Calu3 (cell line): Measurements from ENCODE around the gene NFATC1. TPM values are rescaled to one million over a fixed set of nuclear protein-coding genes. Genes with fewer than 3 reads are reported as not detected.

Experiments used
- BruUV-seq: library from RNA; stranded (reverse); fragments of 400-500 nt; replicated peaks from 2 replicates; lab custom pipeline; 2021; lab: Mats Ljungman, UMichigan
- CTCF ChIA-PET: fragments of 300-600 bp; sonication (Branson Sonifier 250); formaldehyde crosslinking; loops from one replicate; lab custom pipeline; 2022; ENCODE audit warnings: antibody characterized with exemption; lab: Charles Lee
- DNase-seq: peaks from one replicate; pipeline ENCODE4 v3.0.0; 2022
- H3K27ac Mint-ChIP-seq: one replicate; pipeline ENCODE4 v1.8.0; 2022; ENCODE audit warnings: mixed read lengths; ENCODE audit not compliant: unreplicated experiment
- H3K27me3 Mint-ChIP-seq: one replicate; pipeline ENCODE4 v1.8.0; 2022; ENCODE audit warnings: mixed read lengths; ENCODE audit not compliant: unreplicated experiment
- H3K36me3 Mint-ChIP-seq: one replicate; pipeline ENCODE4 v1.8.0; 2022; ENCODE audit warnings: mild to moderate bottlenecking, moderate library complexity, mixed read lengths; ENCODE audit not compliant: insufficient read depth, unreplicated experiment
- H3K4me1 Mint-ChIP-seq: one replicate; pipeline ENCODE4 v1.8.0; 2022; ENCODE audit warnings: mild to moderate bottlenecking, low read depth, mixed read lengths; ENCODE audit not compliant: unreplicated experiment
- H3K4me3 Mint-ChIP-seq: one replicate; pipeline ENCODE4 v1.8.0; 2022; ENCODE audit warnings: mild to moderate bottlenecking, low read depth, moderate library complexity, mixed read lengths; ENCODE audit not compliant: unreplicated experiment
- H3K9me3 Mint-ChIP-seq: one replicate; pipeline ENCODE4 v1.8.0; 2022; ENCODE audit warnings: low read depth, mixed read lengths; ENCODE audit not compliant: unreplicated experiment
- CTCF ChIP-seq: fragments of 200-600 bp; IDR thresholded peaks from one replicate; pipeline ENCODE4 v1.8.0; 2022; ENCODE audit warnings: antibody characterized with exemption; ENCODE audit not compliant: unreplicated experiment
- intact Hi-C: fragments of 100-400 bp; cut with micrococcal nuclease; formaldehyde crosslinking; loops from one replicate; pipeline ENCODE4 v1.10.0; 2022; ENCODE audit not compliant: unreplicated experiment
- total RNA-seq: library from RNA; stranded (reverse); gene quantifications from 2 replicates; pipeline ENCODE4 v1.2.3, GENCODE V29; 2022

Gene NFATC1
- total RNA-seq, 1 experiment from 2014 or later: 5.9 TPM

- TF ChIP-seq CTCF: no peak
- no peak for DNase-seq
- CTCF ChIA-PET: no interaction called here
- no peaks in the 10 kb centered on the region for H3K4me1 Mint-ChIP-seq
- H3K9me3 Mint-ChIP-seq: no peaks in the 10 kb centered on the region
- H3K27me3 Mint-ChIP-seq: no peaks in the 10 kb centered on the region
- intact Hi-C loops: no loop called here
- H3K27ac Mint-ChIP-seq: no peak overlapping the region
- no peaks in the 10 kb centered on the region for H3K36me3 Mint-ChIP-seq
- no peak overlapping the region for H3K4me3 Mint-ChIP-seq
- no TSS peak for BruUV-seq
Observed at GRCh38 chr18:79477711-79478483, 82.2 kb downstream of the NFATC1 start.

DNA sequence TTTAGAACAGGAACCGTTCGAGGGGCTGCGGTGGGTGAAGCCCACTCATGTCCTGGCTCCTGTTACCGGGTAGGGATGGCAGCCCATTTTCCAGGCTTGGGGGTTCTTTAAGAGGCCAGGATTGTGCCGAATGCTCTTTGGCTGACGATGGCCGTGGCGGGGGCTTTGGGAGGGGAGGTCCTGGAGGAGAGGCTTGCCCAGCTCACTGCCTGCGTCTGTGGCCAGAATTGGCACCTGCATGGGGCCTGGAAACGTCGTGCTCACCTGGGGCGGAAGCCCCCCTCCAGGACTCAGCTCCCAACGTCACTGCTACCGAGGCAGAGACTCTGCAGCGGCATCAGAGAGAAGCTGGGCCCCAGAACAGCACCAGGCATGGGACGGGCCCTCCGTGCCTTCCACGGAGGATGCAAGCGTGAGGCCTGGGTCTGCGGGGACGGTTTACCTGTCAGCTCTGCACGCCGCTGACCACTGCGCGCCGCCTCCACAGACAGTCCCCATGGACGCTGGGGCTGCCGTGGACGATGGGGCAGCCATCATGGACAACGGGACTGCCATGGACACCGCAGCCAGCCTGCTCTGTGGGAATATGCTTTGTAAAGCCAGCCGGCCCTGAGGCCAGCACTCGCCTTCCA is 82.9 kb downstream of the NFATC1 start:
- CTCF ChIA-PET: no interaction called here
- no peaks in the 10 kb centered on the region for H3K27me3 Mint-ChIP-seq
- H3K36me3 Mint-ChIP-seq: no peaks in the 10 kb centered on the region
- no peaks in the 10 kb centered on the region for H3K4me1 Mint-ChIP-seq
- TF ChIP-seq CTCF: no peak
- intact Hi-C loops: no loop called here
- no peak overlapping the region for H3K4me3 Mint-ChIP-seq
- no TSS peak for BruUV-seq
- no peak overlapping the region for H3K27ac Mint-ChIP-seq
- no peaks in the 10 kb centered on the region for H3K9me3 Mint-ChIP-seq
- no peak for DNase-seq

- Mint-ChIP-seq H3K27ac (no peak overlapping the region), H3K9me3 (no peaks in the 10 kb centered on the region), H3K4me1 (no peaks in the 10 kb centered on the region), H3K36me3 (no peaks in the 10 kb centered on the region), H3K4me3 (no peak overlapping the region), H3K27me3 (no peaks in the 10 kb centered on the region)
- intact Hi-C loops: no loop called here
- no peak for TF ChIP-seq CTCF
- no peak for DNase-seq
- CTCF ChIA-PET: no interaction called here
- no TSS peak for BruUV-seq
Observed at GRCh38 chr18:79479116-79479760, 83.5 kb downstream of the NFATC1 start.

- H3K36me3 Mint-ChIP-seq: peaks cover 4% of the 10 kb centered on the region
- CTCF ChIA-PET: no interaction called here
- H3K4me1 Mint-ChIP-seq: no peaks in the 10 kb centered on the region
- no peaks in the 10 kb centered on the region for H3K27me3 Mint-ChIP-seq
- no TSS peak for BruUV-seq
- H3K27ac Mint-ChIP-seq: no peak overlapping the region
- TF ChIP-seq CTCF: no peak
- no peak for DNase-seq
- intact Hi-C loops: no loop called here
- no peaks in the 10 kb centered on the region for H3K9me3 Mint-ChIP-seq
- no peak overlapping the region for H3K4me3 Mint-ChIP-seq
Observed at GRCh38 chr18:79479761-79480161, 84.0 kb downstream of the NFATC1 start.
